Vein endothelial cell (primary cell): ENCODE results near the gene RNU1-2. TPM values are rescaled to one million over a fixed set of nuclear protein-coding genes. Genes with fewer than 3 reads are reported as not detected.

Experiments used
- small RNA-seq: library from RNA; depleted of rRNA; stranded (forward); fragments of <200 nt; gene quantifications from one replicate; pipeline ENCODE3, GENCODE V24; 2012
- total RNA-seq: library from RNA; depleted of rRNA; stranded (reverse); fragments of >200 nt; gene quantifications from 2 replicates; pipeline ENCODE4 v1.2.3, GENCODE V29; 2012

The RNU1-2 gene
- under 0.01 TPM in 2 replicates for total RNA-seq

GRCh38 chr1:16895598-16896315 lies at the start of gene RNU1-2:
Gene RNU1-2, plus strand, starts transcription at chr1:16895980.

GRCh38 chr1:16921391-16922185 lies 25.8 kb downstream of the RNU1-2 start, which contains the start of gene CROCC:
Gene CROCC, plus strand, starts transcription at chr1:16921931. Its CDS starts 88 bp downstream, at chr1:16922019.

Small RNA genes within 50 kb of the gene (small RNA-seq; reads per million reads assigned to genes)
- gene MIR3675: not detected
- 0.11 reads per million for gene RNU1-2
- gene RNU1-5P: not detected

Other genes with a start within 250 kb of the RNU1-2 start
- under 0.01 TPM in 2 replicates for gene RNU1-3, start 229.0 kb upstream of the RNU1-2 start, total RNA-seq
- gene RNU1-4, start 155.5 kb upstream of the RNU1-2 start, total RNA-seq: under 0.01 TPM in 2 replicates
- 9.4 and 17.3 TPM in 2 replicates for gene CROCC, start 26.0 kb downstream of the RNU1-2 start, total RNA-seq
- 26.2 and 54.5 TPM in 2 replicates for gene MFAP2, start 84.6 kb downstream of the RNU1-2 start, total RNA-seq
- gene ATP13A2, start 115.9 kb downstream of the RNU1-2 start, total RNA-seq: 60.2 and 86.9 TPM in 2 replicates
- 96.0 and 97.8 TPM in 2 replicates for gene SDHB, start 158.1 kb downstream of the RNU1-2 start, total RNA-seq
- under 0.01 TPM in 1 of 2 replicates, not detected in the other for gene PADI2, start 223.5 kb downstream of the RNU1-2 start, total RNA-seq